CD14-positive monocyte (primary cell): ENCODE data around the gene RALY. TPM values are rescaled to one million over a fixed set of nuclear protein-coding genes. Genes with fewer than 3 reads are reported as not detected.

Source experiments
- DNase-seq, 3 donors: peaks; one replicate each; pipeline ENCODE4 v3.0.0-alpha.2; 2011 to 2022
- H2AFZ ChIP-seq: 2 replicates; pipeline ENCODE4 v1.6.0; 2012; ENCODE audit warnings: mild to moderate bottlenecking, low read depth, low read length, inconsistent platforms; ENCODE audit not compliant: insufficient read depth, poor library complexity, severe bottlenecking
- H3K27ac ChIP-seq, 2 donors: 1 replicate in 1 of 2; 2 replicates in 1 of 2; pipeline ENCODE4 v1.5.1; 2012 to 2013; ENCODE audit warnings: low read length in 2 of 2, control low read depth in 1 of 2, inconsistent platforms in 1 of 2, low read depth in 1 of 2, mild to moderate bottlenecking in 1 of 2
- H3K27me3 ChIP-seq, 2 donors: one replicate each; pipeline versions ENCODE4 v1.6.0 to v1.6.1; 2011 to 2013; ENCODE audit warnings: low read length in 2 of 2; ENCODE audit not compliant: control insufficient read depth in 2 of 2, insufficient read depth in 2 of 2
- H3K36me3 ChIP-seq, 2 donors: replicated peaks in 1 of 2; 1 replicate in 1 of 2; 2 replicates in 1 of 2; pipeline versions ENCODE4 v1.5.1 to v1.6.1; 2012 to 2013; ENCODE audit warnings: low read length in 2 of 2, control low read depth in 1 of 2, inconsistent platforms in 1 of 2, mild to moderate bottlenecking in 1 of 2; ENCODE audit not compliant: insufficient read depth in 2 of 2, control insufficient read depth in 1 of 2
- H3K4me1 ChIP-seq, 2 donors: 1 replicate in 1 of 2; 2 replicates in 1 of 2; pipeline versions ENCODE4 v1.5.1 to v1.6.1; 2012 to 2013; ENCODE audit warnings: low read length in 2 of 2, control low read depth in 1 of 2, inconsistent platforms in 1 of 2, mild to moderate bottlenecking in 1 of 2, moderate library complexity in 1 of 2; ENCODE audit not compliant: insufficient read depth in 2 of 2, control insufficient read depth in 1 of 2
- H3K4me2 ChIP-seq: replicated peaks from 2 replicates; pipeline ENCODE3; 2012; ENCODE audit warnings: low read length, moderate library complexity, mild to moderate bottlenecking; ENCODE audit not compliant: poor library complexity, severe bottlenecking; ENCODE audit errors: extremely low read depth
- H3K4me3 ChIP-seq, 3 experiments: fragments of 200-600 bp in 1 of 3; sonication (generic) in 1 of 3; replicated peaks in 1 of 3; 1 replicate in 2 of 3; 2 replicates in 1 of 3; pipeline ENCODE4 v1.5.1; 2011 to 2013; ENCODE audit warnings: low read length in 3 of 3, mild to moderate bottlenecking in 3 of 3, control low read depth in 2 of 3, low read depth in 2 of 3, inconsistent platforms in 1 of 3, moderate library complexity in 1 of 3
- H3K79me2 ChIP-seq: 2 replicates; pipeline ENCODE4 v1.6.0; 2012; ENCODE audit warnings: mild to moderate bottlenecking, control low read depth, inconsistent platforms, low read length, moderate library complexity; ENCODE audit not compliant: insufficient read depth
- H3K9ac ChIP-seq: 2 replicates; pipeline ENCODE4 v1.6.0; 2017; ENCODE audit warnings: low read length, mild to moderate bottlenecking; ENCODE audit not compliant: insufficient read depth, poor library complexity, severe bottlenecking
- H3K9me3 ChIP-seq, 2 donors: replicated peaks in 1 of 2; 1 replicate in 1 of 2; 2 replicates in 1 of 2; pipeline versions ENCODE4 v1.5.1 to v1.6.1; 2012 to 2013; ENCODE audit warnings: low read length in 2 of 2, control low read depth in 1 of 2; ENCODE audit not compliant: control insufficient read depth in 1 of 2, insufficient read depth in 1 of 2
- H4K20me1 ChIP-seq: 2 replicates; pipeline ENCODE4 v1.6.0; 2012; ENCODE audit warnings: mild to moderate bottlenecking, low read length, control low read depth, moderate library complexity; ENCODE audit not compliant: insufficient read depth
- H3K27ac Mint-ChIP-seq, 7 donors: one replicate each; pipeline ENCODE4 v1.8.0; 2020; ENCODE audit warnings: mild to moderate bottlenecking in 7 of 7, mixed read lengths in 7 of 7, moderate library complexity in 6 of 7, inconsistent platforms in 2 of 7
- H3K27me3 Mint-ChIP-seq, 3 donors: one replicate each; pipeline ENCODE4 v1.8.0; 2021 to 2022; ENCODE audit warnings: low read depth in 3 of 3, mild to moderate bottlenecking in 3 of 3, mixed read lengths in 3 of 3, moderate library complexity in 3 of 3, inconsistent platforms in 1 of 3
- H3K36me3 Mint-ChIP-seq, 2 donors: one replicate each; pipeline ENCODE4 v1.8.0; 2020; ENCODE audit warnings: mixed read lengths in 2 of 2, inconsistent platforms in 1 of 2, mild to moderate bottlenecking in 1 of 2
- H3K4me1 Mint-ChIP-seq: one replicate; pipeline ENCODE4 v1.8.0; 2020; ENCODE audit warnings: mild to moderate bottlenecking, mixed read lengths
- H3K4me3 Mint-ChIP-seq, 2 donors: one replicate each; pipeline ENCODE4 v1.8.0; 2020; ENCODE audit warnings: mild to moderate bottlenecking in 2 of 2, mixed read lengths in 2 of 2, moderate library complexity in 1 of 2
- H3K9me3 Mint-ChIP-seq, 7 donors: one replicate each; pipeline ENCODE4 v1.8.0; 2020 to 2022; ENCODE audit warnings: mixed read lengths in 7 of 7, mild to moderate bottlenecking in 6 of 7, moderate library complexity in 6 of 7, inconsistent platforms in 2 of 7
- WGBS: methylation state at CpG from one replicate; pipeline ENCODE4 v1.1.5; 2013; ENCODE audit warnings: missing lambda C conversion rate; ENCODE audit not compliant: insufficient coverage; 5-methylcytosine and 5-hydroxymethylcytosine counted together
- intact Hi-C, 2 donors: fragments of 100-400 bp; cut with micrococcal nuclease; formaldehyde crosslinking; loops; one replicate each; pipeline versions ENCODE4 v1.15.0 to v1.15.1; 2023
- polyA plus RNA-seq, 3 donors: library from polyadenylated mRNA; depleted of rRNA in 1 of 3; unstranded in 2 of 3; stranded (reverse) in 1 of 3; fragments of 300-500 nt in 2 of 3; fragments of >200 nt in 1 of 3; fragmentation: Illumina TruSeq in 2 of 3; gene quantifications; 1 replicate in 2 of 3; 2 replicates in 1 of 3; pipeline ENCODE4 v1.2.3, GENCODE V29; 2012 to 2021
- TF ChIP-seq, protein P1 (sequence below): fragments of 200-600 bp; IDR thresholded peaks from one replicate; pipeline ENCODE4 v1.8.0; 2022; ENCODE audit warnings: antibody characterized with exemption, mild to moderate bottlenecking

The RALY gene
- polyA plus RNA-seq, 3 donors = 88.4 to 154 (median 152) TPM

DNA sequence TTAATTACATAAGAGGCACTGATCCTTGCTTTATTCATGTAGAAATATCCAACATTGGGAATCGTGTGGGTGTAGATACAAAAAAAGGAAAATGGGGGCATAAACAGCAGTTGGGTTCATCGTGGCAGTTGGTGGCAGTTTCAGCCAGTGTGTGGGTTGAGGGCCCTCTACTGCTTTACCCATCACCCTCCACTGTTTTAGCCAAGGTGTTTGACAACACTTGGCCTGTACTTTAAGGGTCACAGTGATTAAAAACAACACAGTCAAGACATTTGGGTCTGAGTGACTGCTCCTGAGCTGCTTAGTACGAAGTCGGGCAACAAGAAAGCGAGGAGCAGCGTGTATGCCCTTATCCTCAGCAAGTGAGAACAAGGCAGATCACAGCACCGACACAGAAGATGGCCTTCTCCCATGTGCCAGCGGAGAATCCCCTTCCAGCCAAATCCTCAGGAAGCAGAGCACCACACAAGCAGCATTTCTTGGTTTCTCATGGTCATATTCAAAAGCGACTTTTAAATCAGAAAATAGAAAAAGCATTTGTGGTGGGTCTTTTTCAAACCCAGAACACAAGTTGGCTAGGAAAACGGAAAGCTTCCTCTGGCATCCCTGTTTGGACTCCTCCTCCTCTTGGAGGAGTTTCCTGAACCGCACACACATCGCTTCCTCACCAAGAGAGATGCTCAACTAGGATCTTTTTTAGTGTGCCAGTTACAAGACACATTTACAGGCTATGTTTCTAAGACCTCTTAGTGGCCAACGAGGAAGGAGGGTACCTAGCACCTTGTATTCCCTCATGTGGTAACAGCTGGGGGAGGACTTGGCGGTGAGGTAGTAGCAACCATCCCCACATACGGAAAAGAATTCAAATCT lies 94.8 kb downstream of the RALY start:
- no peak overlapping the region for H3K9ac ChIP-seq
- H3K27me3 ChIP-seq = no peaks in the 10 kb centered on the region
- H2AFZ ChIP-seq = no peak overlapping the region
- peaks cover 95% of the 10 kb centered on the region for H4K20me1 ChIP-seq
- intact Hi-C loops = no loop called here
- H3K4me1 Mint-ChIP-seq = no peaks in the 10 kb centered on the region
- no peak overlapping the region for H3K4me3 Mint-ChIP-seq
- TF ChIP-seq, protein P1, sequence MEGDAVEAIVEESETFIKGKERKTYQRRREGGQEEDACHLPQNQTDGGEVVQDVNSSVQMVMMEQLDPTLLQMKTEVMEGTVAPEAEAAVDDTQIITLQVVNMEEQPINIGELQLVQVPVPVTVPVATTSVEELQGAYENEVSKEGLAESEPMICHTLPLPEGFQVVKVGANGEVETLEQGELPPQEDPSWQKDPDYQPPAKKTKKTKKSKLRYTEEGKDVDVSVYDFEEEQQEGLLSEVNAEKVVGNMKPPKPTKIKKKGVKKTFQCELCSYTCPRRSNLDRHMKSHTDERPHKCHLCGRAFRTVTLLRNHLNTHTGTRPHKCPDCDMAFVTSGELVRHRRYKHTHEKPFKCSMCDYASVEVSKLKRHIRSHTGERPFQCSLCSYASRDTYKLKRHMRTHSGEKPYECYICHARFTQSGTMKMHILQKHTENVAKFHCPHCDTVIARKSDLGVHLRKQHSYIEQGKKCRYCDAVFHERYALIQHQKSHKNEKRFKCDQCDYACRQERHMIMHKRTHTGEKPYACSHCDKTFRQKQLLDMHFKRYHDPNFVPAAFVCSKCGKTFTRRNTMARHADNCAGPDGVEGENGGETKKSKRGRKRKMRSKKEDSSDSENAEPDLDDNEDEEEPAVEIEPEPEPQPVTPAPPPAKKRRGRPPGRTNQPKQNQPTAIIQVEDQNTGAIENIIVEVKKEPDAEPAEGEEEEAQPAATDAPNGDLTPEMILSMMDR = no peak
- no peak for DNase-seq
- H3K9me3 ChIP-seq = no peaks in the 10 kb centered on the region
- WGBS = 94% methylated on average over 7 of the region's 15 CpGs
- H3K4me3 ChIP-seq = no peak overlapping the region
- peaks cover 38% of the 10 kb centered on the region for H3K79me2 ChIP-seq
- H3K27ac ChIP-seq = peak overlapping the region in 1 of 2 donors; percentile 43
- H3K36me3 Mint-ChIP-seq = peaks cover 77 to 90% of the 10 kb centered on the region in 2 donors
- H3K4me1 ChIP-seq = no peaks in the 10 kb centered on the region
- H3K27ac Mint-ChIP-seq = peak overlapping the region in 3 of 7 donors; percentile 22 to 55 (median 48)
- H3K36me3 ChIP-seq = peaks cover 81 to 98% of the 10 kb centered on the region in 2 donors
- no peaks in the 10 kb centered on the region for H3K27me3 Mint-ChIP-seq
- no peak overlapping the region for H3K4me2 ChIP-seq
- H3K9me3 Mint-ChIP-seq = no peaks in the 10 kb centered on the region

DNA sequence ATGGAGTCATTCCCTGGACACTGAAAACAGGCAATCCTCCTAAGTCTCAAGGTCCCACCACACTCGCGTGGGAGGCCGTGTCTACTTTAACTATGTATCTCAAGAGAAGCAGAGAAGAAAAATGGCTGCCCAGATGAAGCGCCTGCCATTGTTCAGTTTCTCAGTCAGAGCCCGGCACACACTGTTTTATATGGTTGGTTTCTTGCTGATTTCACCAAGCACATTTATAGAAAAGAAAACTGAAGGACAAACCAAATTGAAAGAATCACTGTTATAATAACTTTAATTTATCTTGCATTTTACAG lies 95.4 kb downstream of the RALY start:
- Mint-ChIP-seq H3K4me3 (no peak overlapping the region), H3K9me3 (no peaks in the 10 kb centered on the region), H3K4me1 (no peaks in the 10 kb centered on the region), H3K27ac (peak overlapping the region in 2 of 7 donors; percentile 44 to 55), H3K27me3 (no peaks in the 10 kb centered on the region), H3K36me3 (peaks cover 77 to 90% of the 10 kb centered on the region in 2 donors)
- Histone ChIP-seq H3K36me3 (peaks cover 83 to 98% of the 10 kb centered on the region in 2 donors), H3K27me3 (no peaks in the 10 kb centered on the region), H3K4me3 (no peak overlapping the region), H4K20me1 (peaks cover 96% of the 10 kb centered on the region), H3K79me2 (peaks cover 38% of the 10 kb centered on the region), H3K9me3 (no peaks in the 10 kb centered on the region), H3K9ac (no peak overlapping the region), H3K27ac (peak overlapping the region in 1 of 2 donors; percentile 43), H3K4me1 (no peaks in the 10 kb centered on the region), H3K4me2 (no peak overlapping the region), H2AFZ (no peak overlapping the region)
- intact Hi-C loops = no loop called here
- no peak for DNase-seq
- no CpG with 5 or more reads among the region's 5 CpGs for WGBS
- TF ChIP-seq, protein P1 = no peak
